ENCODE results near the gene RABEP1.
A peak's percentile ranks its signal among the peaks of the same experiment; 100 is the strongest.
"Not testable (repeated sequence)": the region's sequence is repeated elsewhere in the genome, so short reads cannot be mapped to it uniquely, and the experiment has no call there.

RABEP1 gene, protein sequence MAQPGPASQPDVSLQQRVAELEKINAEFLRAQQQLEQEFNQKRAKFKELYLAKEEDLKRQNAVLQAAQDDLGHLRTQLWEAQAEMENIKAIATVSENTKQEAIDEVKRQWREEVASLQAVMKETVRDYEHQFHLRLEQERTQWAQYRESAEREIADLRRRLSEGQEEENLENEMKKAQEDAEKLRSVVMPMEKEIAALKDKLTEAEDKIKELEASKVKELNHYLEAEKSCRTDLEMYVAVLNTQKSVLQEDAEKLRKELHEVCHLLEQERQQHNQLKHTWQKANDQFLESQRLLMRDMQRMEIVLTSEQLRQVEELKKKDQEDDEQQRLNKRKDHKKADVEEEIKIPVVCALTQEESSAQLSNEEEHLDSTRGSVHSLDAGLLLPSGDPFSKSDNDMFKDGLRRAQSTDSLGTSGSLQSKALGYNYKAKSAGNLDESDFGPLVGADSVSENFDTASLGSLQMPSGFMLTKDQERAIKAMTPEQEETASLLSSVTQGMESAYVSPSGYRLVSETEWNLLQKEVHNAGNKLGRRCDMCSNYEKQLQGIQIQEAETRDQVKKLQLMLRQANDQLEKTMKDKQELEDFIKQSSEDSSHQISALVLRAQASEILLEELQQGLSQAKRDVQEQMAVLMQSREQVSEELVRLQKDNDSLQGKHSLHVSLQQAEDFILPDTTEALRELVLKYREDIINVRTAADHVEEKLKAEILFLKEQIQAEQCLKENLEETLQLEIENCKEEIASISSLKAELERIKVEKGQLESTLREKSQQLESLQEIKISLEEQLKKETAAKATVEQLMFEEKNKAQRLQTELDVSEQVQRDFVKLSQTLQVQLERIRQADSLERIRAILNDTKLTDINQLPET

DNA sequence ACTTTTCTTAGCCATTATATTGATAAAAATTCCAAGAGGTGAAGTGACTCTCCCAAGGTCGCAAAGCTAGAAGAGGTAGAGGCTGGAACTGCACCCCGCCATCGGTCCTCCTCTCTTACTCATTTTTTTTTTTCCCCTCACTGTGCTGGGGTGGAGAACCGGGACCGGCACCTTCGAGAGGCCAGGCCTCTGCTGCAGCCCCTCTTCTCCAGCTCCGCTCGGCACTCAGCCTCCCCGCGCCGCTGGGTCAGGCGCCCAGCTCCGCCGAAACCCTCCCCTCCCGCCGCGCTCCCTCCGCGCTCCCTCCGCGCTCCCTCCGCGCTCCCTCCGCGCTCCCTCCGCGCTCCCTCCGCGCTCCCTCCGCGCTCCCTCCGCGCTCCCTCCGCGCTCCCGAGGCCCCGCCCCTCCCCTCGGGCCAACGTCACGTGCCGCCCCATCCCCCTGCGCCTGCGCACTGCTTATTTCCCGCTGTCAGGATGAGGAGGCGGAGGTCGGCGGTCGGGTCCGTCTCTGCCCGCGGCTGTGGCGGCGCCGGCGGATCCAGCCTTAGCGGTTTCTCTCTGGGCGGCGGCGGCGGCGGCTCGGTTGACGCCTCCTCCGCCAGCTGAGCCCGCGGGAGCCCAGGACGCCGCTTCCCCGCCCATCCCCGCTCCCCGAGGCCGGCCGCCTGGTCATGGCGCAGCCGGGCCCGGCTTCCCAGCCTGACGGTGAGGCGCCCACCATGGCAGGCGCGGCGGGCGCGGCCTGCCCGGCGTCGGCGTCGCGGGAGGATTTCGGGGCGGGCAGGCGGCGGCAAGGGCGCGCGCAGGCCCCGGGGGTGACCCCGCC lies at the start of gene RABEP1:
Gene RABEP1, plus strand, starts transcription at position 471 of the 828 bp plus-strand sequence. Its CDS starts 203 bp downstream, at position 674.
- no peaks in the 10 kb centered on the region for H3K9me3 ChIP-seq
- H3K4me3 ChIP-seq = peak within 1 kb of the TSS; percentile 92
- peak within 1 kb of the TSS; percentile 92 for H3K9ac ChIP-seq
- no peak for TF ChIP-seq Cebpa-rat (IDR thresholded peaks at IDR 0.05)
- H4K20me1 ChIP-seq = peaks cover 44% of the 10 kb centered on the region
- peak within 1 kb of the TSS; percentile 92 for H3K4me2 ChIP-seq
- no peaks in the 10 kb centered on the region for H3K27me3 ChIP-seq
- peaks cover 34% of the 10 kb centered on the region for H3K4me1 ChIP-seq
- peak within 1 kb of the TSS; percentile 91 for H3K27ac ChIP-seq
- 0 out of 2 replicates have a peak, but pooled peaks cover 13% of the 10 kb centered on the region for H3K36me3 ChIP-seq

DNA sequence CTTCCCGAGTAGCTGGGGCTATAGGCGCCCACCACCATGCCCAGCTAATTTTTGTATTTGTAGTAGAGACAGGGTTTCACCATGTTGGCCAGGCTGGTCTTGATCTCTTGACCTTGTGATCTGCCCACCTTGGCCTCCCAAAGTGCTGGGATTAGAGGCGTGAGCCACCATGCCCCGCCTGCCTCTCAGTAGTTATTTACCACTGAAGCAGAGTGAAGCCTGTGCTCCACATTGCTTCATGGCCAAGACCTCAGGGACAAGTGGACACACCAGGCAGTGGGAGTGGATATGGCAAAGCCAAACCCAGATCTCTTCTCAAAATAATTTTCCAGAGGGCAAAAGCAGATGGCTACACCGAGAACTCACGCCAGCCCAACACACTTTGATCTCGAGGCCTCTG lies 48.6 kb upstream of the RABEP1 start:
- not testable (repeated sequence) for H3K27me3 ChIP-seq, H3K9me3 ChIP-seq, H3K36me3 ChIP-seq, H4K20me1 ChIP-seq, H3K4me3 ChIP-seq, H3K4me2 ChIP-seq, H3K27ac ChIP-seq, H3K9ac ChIP-seq
- peaks cover 40% of the 10 kb centered on the region for H3K4me1 ChIP-seq

DNA sequence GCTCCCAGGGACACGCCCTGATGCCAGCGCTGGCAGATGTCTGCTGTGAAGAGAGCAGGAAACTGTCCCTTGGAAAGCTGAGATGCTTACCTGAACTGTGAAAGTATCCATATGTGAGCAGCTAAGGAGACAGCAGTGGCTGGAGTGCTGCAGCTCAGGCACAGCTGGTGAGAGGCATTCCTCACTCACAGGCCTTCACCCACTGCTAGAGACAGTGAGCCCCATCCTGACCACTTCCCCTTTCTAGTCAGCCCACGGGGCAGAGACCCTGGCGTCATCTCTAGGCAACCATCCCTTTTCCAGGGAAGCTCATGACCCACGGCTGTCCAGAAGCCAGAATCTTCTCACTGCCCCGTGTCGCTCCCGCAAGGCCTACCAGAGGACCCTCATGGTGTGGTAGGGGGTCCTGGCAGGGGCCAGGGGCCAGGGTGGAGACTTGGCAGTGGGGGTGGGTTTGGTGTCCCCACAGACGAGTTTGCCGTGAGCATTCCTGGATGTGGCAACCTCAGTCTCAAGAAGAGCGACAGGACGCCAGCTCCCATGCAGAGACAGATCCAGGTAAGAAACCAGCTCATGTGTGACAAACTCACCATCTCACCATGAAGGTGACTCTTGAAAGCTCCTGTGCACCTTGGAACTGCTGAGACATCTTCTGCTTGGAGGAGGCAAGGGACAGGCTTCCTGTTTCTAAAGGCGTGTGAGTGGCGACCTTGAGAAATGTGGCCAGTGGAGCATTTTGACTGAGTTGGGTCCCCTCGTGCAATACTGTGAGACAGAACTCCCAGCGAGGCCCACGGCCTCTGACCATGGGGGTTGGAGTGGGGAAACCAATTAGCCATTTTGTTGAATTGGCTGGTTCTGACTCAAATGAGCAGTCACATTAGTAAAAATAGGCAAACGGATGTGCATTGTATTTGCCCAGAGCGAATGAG lies 47.2 kb upstream of the RABEP1 start, which contains the start of gene SCIMP:
Gene SCIMP, minus strand, starts transcription at position 216 of the 932 bp plus-strand sequence. Its CDS starts 105 bp downstream, at position 111.
- peaks cover 43% of the 10 kb centered on the region for H3K4me1 ChIP-seq
- H3K27me3 ChIP-seq = no peaks in the 10 kb centered on the region
- H3K9ac ChIP-seq = 0 out of 2 replicates have a peak within 1 kb of the TSS, but pooled peaks have one; percentile 3
- H4K20me1 ChIP-seq = no peaks in the 10 kb centered on the region
- H3K4me2 ChIP-seq = peak within 1 kb of the TSS; percentile 42
- peak within 1 kb of the TSS; percentile 46; the same call in 1 of the 2 replicates for H3K27ac ChIP-seq
- no peak for TF ChIP-seq Cebpa-rat (IDR thresholded peaks at IDR 0.05)
- no peaks in the 10 kb centered on the region for H3K36me3 ChIP-seq
- no peaks in the 10 kb centered on the region for H3K9me3 ChIP-seq
- no peak within 1 kb of the TSS for H3K4me3 ChIP-seq

DNA sequence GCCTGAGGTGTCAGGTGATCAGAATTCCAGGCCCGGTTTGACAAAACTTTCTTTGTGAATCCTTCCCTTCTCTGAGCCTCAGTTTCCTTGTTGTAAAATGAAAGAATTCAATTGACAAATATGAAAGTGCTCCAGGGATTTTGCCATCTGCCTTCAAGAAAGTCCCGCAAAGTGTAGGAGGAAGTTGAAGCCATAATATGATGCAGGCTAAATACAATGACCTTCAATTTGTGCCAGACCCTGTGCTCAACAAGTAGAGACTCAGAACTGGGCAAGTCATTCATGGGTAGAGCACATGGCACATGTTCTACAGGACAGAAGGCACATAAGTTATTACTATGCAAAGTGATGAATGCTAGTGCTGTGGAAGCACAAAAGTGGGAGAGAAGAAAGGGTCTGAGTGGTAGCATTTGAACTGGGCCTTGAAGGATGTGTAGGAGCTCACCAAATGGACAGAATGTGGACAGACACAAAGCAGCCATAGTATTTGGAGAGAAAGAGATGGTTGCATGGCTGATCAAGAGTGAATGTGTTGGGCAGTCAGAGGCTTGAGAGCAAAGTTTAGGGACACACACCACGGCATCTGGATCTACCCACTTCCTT lies 45.0 kb upstream of the RABEP1 start:
- peak overlapping the region; percentile 41 for H3K4me2 ChIP-seq
- peak overlapping the region; percentile 31; the same call in 1 of the 2 replicates for H3K27ac ChIP-seq
- TF ChIP-seq Cebpa-rat (IDR thresholded peaks at IDR 0.05) = no peak
- no peak overlapping the region for H3K4me3 ChIP-seq
- H3K36me3 ChIP-seq = no peaks in the 10 kb centered on the region
- peaks cover 47% of the 10 kb centered on the region for H3K4me1 ChIP-seq
- H3K27me3 ChIP-seq = no peaks in the 10 kb centered on the region
- no peaks in the 10 kb centered on the region for H4K20me1 ChIP-seq
- no peak overlapping the region for H3K9ac ChIP-seq
- H3K9me3 ChIP-seq = no peaks in the 10 kb centered on the region

DNA sequence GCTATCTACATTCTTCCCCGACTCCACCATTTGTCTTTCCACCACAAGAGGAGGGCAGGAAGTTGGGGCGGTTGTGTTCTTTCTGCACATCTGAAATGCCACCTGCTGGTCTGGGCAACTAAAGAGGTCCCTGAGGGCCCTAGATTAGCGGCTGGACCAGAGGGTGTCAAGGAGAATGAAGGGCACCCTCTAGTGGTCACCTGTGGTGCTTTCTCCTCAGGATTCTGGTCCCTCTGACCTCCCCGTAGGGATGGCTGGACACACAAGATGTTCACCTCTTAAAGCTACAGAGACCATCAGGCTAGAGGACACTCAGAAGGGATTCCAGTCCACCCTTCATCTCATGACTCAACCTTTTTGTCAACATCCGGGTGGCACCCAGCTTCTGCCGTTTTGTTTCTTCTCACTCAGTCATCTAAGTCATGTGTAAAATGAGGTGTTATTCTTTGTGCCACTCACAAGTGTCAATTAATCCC lies 44.5 kb upstream of the RABEP1 start:
- H3K4me1 ChIP-seq = peaks cover 47% of the 10 kb centered on the region
- H3K9ac ChIP-seq = no peak overlapping the region
- no peaks in the 10 kb centered on the region for H4K20me1 ChIP-seq
- TF ChIP-seq Cebpa-rat (IDR thresholded peaks at IDR 0.05) = no peak
- H3K27me3 ChIP-seq = no peaks in the 10 kb centered on the region
- H3K9me3 ChIP-seq = no peaks in the 10 kb centered on the region
- H3K27ac ChIP-seq = peak overlapping the region; percentile 31; the same call in 1 of the 2 replicates
- no peak overlapping the region for H3K4me3 ChIP-seq
- no peaks in the 10 kb centered on the region for H3K36me3 ChIP-seq
- H3K4me2 ChIP-seq = peak overlapping the region; percentile 41

DNA sequence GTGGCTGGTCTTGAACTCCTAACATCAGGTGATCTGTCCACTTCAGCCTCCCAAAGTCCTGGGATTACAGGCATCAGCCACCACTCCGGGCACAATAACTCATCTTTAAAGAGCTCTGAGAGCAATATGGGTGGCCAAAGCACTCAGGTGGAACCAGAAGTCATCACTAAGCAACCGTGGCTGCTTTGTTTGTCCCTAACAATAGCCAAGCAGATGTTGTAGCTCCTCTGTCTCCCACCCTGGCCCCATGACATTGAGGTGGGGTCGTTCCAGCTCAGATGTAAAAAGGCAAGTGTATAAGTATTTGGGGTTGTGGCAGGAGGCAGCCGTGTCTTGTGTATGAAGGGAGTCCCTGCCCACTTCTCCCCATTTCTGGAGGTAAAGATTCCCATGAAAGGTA lies 43.8 kb upstream of the RABEP1 start:
- Histone ChIP-seq H3K4me3 (no peak overlapping the region), H3K4me1 (peaks cover 52% of the 10 kb centered on the region), H4K20me1 (no peaks in the 10 kb centered on the region), H3K36me3 (no peaks in the 10 kb centered on the region), H3K4me2 (peak overlapping the region; percentile 1; the same call in 1 of the 2 replicates), H3K9ac (no peak overlapping the region), H3K27ac (no peak overlapping the region), H3K9me3 (no peaks in the 10 kb centered on the region), H3K27me3 (no peaks in the 10 kb centered on the region)
- TF ChIP-seq Cebpa-rat (IDR thresholded peaks at IDR 0.05) = no peak

DNA sequence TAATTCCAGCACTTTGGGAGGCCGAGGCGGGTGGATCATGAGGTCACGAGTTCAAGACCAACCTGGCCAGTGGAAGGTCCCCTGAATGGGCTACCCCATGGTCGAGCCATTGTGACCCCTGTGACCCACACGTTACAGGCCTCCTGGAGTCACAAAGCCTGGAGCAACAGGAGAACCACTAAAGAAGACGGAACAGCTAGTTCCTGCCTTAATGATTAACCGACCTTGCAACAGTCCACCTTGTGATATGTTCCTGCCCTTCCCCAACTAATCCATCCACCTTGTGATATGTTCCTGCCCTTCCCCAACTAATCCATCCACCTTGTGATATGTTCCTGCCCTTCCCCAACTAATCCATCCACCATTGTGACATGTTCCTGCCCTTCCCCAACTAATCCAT lies 42.3 kb upstream of the RABEP1 start:
- H3K36me3 ChIP-seq, H3K27ac ChIP-seq, H3K9me3 ChIP-seq, H3K27me3 ChIP-seq, H3K4me3 ChIP-seq, H4K20me1 ChIP-seq, H3K4me2 ChIP-seq, H3K9ac ChIP-seq: not testable (repeated sequence)
- H3K4me1 ChIP-seq = peaks cover 51% of the 10 kb centered on the region
